K562 (cell line): ENCODE measurements around the gene AUNIP. TPM values are rescaled to one million over a fixed set of nuclear protein-coding genes. Genes with fewer than 3 reads are reported as not detected.
A peak's percentile ranks its signal among the peaks of the same experiment; 100 is the strongest.

Experiments used
- ATAC-seq: fragments of 200-7000 bp; cut with Tn5 transposase; 3 replicates; pipeline ENCODE4 v1.9.1; 2020; ENCODE audit warnings: moderate library complexity
- BruUV-seq: library from RNA; stranded (reverse); fragments of 400-500 nt; replicated peaks from 2 replicates; lab custom pipeline; 2021; lab: Mats Ljungman, UMichigan
- CTCF ChIA-PET: fragments of 300-600 bp; formaldehyde crosslinking; extraction: SDS; loops from one replicate; lab custom pipeline; 2021; ENCODE audit warnings: low intra/inter-chr PET ratio; lab: Yijun Ruan, JAX
- POLR2A ChIA-PET: fragments of 300-600, 350-650 bp; sonication (Branson Sonifier 250); formaldehyde crosslinking; extraction: SDS; loops from one replicate; lab custom pipeline; 2021; ENCODE audit warnings: antibody characterized with exemption, inconsistent platforms; lab: Yijun Ruan, JAX
- DNase-seq, 4 experiments: peaks; one replicate each; pipeline versions ENCODE4 v3.0.0 to v3.0.0-alpha.2; 2011 to 2018; ENCODE audit warnings: low spot score in 3 of 4, mixed read lengths in 3 of 4; ENCODE audit errors: extremely low read depth in 1 of 4
- FAIRE-seq: peaks from 2 replicates; lab custom pipeline; 2011; peaks lifted over from hg19 to GRCh38; lab: Jason Lieb, UNC
- H2AFZ ChIP-seq: 2 replicates; pipeline ENCODE4 v1.6.0; 2011; ENCODE audit warnings: low read depth, low read length, control low read depth, inconsistent platforms
- H3K27ac ChIP-seq: fragments of 200-600 bp; 3 replicates; pipeline ENCODE4 v1.8.0; 2011; ENCODE audit warnings: low read depth, mild to moderate bottlenecking, control low read depth, inconsistent platforms, low read length, moderate library complexity, mixed read lengths; ENCODE audit errors: extremely low read depth
- H3K27me3 ChIP-seq, 2 experiments: fragments of 300-600 bp in 1 of 2; 2 replicates in 1 of 2; 3 replicates in 1 of 2; pipeline versions ENCODE4 v1.6.0 to v1.8.0; 2011; ENCODE audit warnings: inconsistent platforms in 2 of 2, low read length in 2 of 2, mild to moderate bottlenecking in 1 of 2, mixed read lengths in 1 of 2, moderate library complexity in 1 of 2; ENCODE audit not compliant: control insufficient read depth in 2 of 2, insufficient read depth in 2 of 2
- H3K36me3 ChIP-seq: fragments of 300-600 bp; 3 replicates; pipeline ENCODE4 v1.8.0; 2011; ENCODE audit warnings: mild to moderate bottlenecking, low read length, inconsistent platforms; ENCODE audit not compliant: control insufficient read depth, insufficient read depth
- H3K4me1 ChIP-seq, 2 experiments: fragments of 200-600 bp in 1 of 2; replicated peaks in 1 of 2; 2 replicates in 1 of 2; 3 replicates in 1 of 2; pipeline versions ENCODE4 v1.5.1 to v1.8.0; 2011; ENCODE audit warnings: inconsistent platforms in 2 of 2, low read length in 2 of 2, mild to moderate bottlenecking in 1 of 2, mixed read lengths in 1 of 2, moderate library complexity in 1 of 2; ENCODE audit not compliant: control insufficient read depth in 2 of 2, insufficient read depth in 2 of 2
- H3K4me2 ChIP-seq: 2 replicates; pipeline ENCODE4 v1.6.1; 2011; ENCODE audit warnings: low read length, control low read depth, inconsistent platforms, mixed read lengths; ENCODE audit not compliant: insufficient read depth
- H3K4me3 ChIP-seq: fragments of 200-600 bp; sonication (generic), shearing (Covaris generic); 2 replicates; pipeline ENCODE4 v1.5.1; 2016; ENCODE audit warnings: control low read depth, inconsistent platforms
- H3K79me2 ChIP-seq: fragments of 200-600 bp; 3 replicates; pipeline ENCODE4 v1.8.0; 2011; ENCODE audit warnings: low read length, inconsistent platforms; ENCODE audit not compliant: control insufficient read depth, insufficient read depth
- H3K9ac ChIP-seq, 2 experiments: 2 replicates each; pipeline versions ENCODE4 v1.6.0 to v1.6.1; 2011; ENCODE audit warnings: low read depth in 2 of 2, low read length in 2 of 2, control low read depth in 1 of 2, inconsistent platforms in 1 of 2, mild to moderate bottlenecking in 1 of 2, mixed read lengths in 1 of 2; ENCODE audit not compliant: insufficient read depth in 1 of 2
- H3K9me1 ChIP-seq: one replicate; pipeline ENCODE4 v1.6.0; 2011; ENCODE audit warnings: inconsistent platforms, mild to moderate bottlenecking, low read length, moderate library complexity; ENCODE audit not compliant: control insufficient read depth, insufficient read depth
- H3K9me3 ChIP-seq: replicated peaks from 2 replicates; pipeline ENCODE4 v1.5.1; 2011; ENCODE audit warnings: low read depth, low read length, inconsistent platforms; ENCODE audit not compliant: control insufficient read depth, insufficient read depth
- H4K20me1 ChIP-seq: replicated peaks from 2 replicates; pipeline ENCODE4 v1.6.1; 2011; ENCODE audit warnings: low read length, inconsistent platforms, mixed read lengths; ENCODE audit not compliant: control insufficient read depth, insufficient read depth
- ETV5 ChIP-seq: sonication (generic); formaldehyde crosslinking; IDR thresholded peaks from 2 replicates; pipeline ENCODE4 v1.4.0; 2020; ENCODE audit warnings: low read depth, mild to moderate bottlenecking, missing genetic modification reagents
- JUN ChIP-seq, 2 experiments: sonication (generic) in 1 of 2; formaldehyde crosslinking in 1 of 2; IDR thresholded peaks; 2 replicates each; pipeline versions ENCODE4 v1.6.1 to v1.8.0; 2012 to 2022; ENCODE audit warnings: borderline replicate concordance in 2 of 2, mild to moderate bottlenecking in 2 of 2, improper control_type of control experiment in 1 of 2, low read depth in 1 of 2, low read length in 1 of 2, missing genetic modification reagents in 1 of 2
- MIER1 ChIP-seq: fragments of 450-650 bp; IDR thresholded peaks from 2 replicates; pipeline ENCODE4 v1.6.1; 2016; ENCODE audit warnings: antibody characterized with exemption, mild to moderate bottlenecking, low read depth
- NR1H2 ChIP-seq: sonication (generic); formaldehyde crosslinking; IDR thresholded peaks from 2 replicates; pipeline ENCODE4 v1.4.0; 2020; ENCODE audit warnings: mild to moderate bottlenecking, missing genetic modification reagents
- SAP30 ChIP-seq: fragments of 200-600 bp; sonication (generic); IDR thresholded peaks from 2 replicates; pipeline ENCODE4 v1.6.1; 2012; ENCODE audit warnings: borderline replicate concordance, low read depth, mild to moderate bottlenecking, moderate library complexity, low read length, control low read depth, inconsistent platforms; ENCODE audit not compliant: insufficient read depth, poor library complexity, severe bottlenecking
- SIRT6 ChIP-seq: IDR thresholded peaks from one replicate; pipeline ENCODE4 v1.6.1; 2012; ENCODE audit warnings: low read depth, mild to moderate bottlenecking, control low read depth, inconsistent platforms, low read length, moderate library complexity
- ZFP30 ChIP-seq: fragments of 250-450 bp; sonication (Bioruptor Pico); IDR thresholded peaks from 2 replicates; pipeline ENCODE4 v1.8.0; 2022; ENCODE audit warnings: moderate library complexity, mild to moderate bottlenecking, inconsistent platforms, borderline replicate concordance
- ZNF146 ChIP-seq: IDR thresholded peaks from one replicate; pipeline ENCODE4 v1.6.1; 2018; ENCODE audit warnings: missing compliant biosample characterization; ENCODE audit not compliant: unreplicated experiment
- WGBS: fragments of 100-300 bp; shearing (Covaris generic); methylation state at CpG from one replicate; pipeline ENCODE4 v1.1.6; 2016; ENCODE audit warnings: low coverage, mixed read lengths; ENCODE audit not compliant: insufficient coverage; ENCODE audit errors: missing lambda C conversion rate; 5-methylcytosine and 5-hydroxymethylcytosine counted together
- in situ Hi-C: fragments of 300-500 bp; cut with MboI; formaldehyde crosslinking; loops from 4 replicates; pipeline ENCODE4 v1.15.0; 2018; ENCODE audit warnings: inconsistent platforms, mixed read lengths
- intact Hi-C: fragments of 100-400 bp; cut with micrococcal nuclease; formaldehyde crosslinking; loops from 2 replicates; pipeline ENCODE4 v1.14.2; 2022
- polyA plus RNA-seq, 8 experiments: library from polyadenylated mRNA; depleted of rRNA in 4 of 8; stranded (reverse) in 5 of 8; unstranded in 3 of 8; fragments of >200 nt; fragmentation: Nextera tagmentation in 2 of 8; fragmentation: Illumina TruSeq in 1 of 8; extraction: Ambion mirVana in 2 of 8; extraction: Trizol in 1 of 8; gene quantifications; 2 replicates each; pipeline versions ENCODE4 v1.2.1 to v1.2.3, GENCODE V29; 2011 to 2014; ENCODE audit warnings: inconsistent platforms in 1 of 8, missing spikeins in 1 of 8
- total RNA-seq, 7 experiments: library from RNA; depleted of rRNA in 6 of 7; stranded (reverse); fragments of >200 nt in 6 of 7; fragmentation: Illumina TruSeq in 2 of 7; extraction: Trizol in 2 of 7; gene quantifications; 2 replicates each; pipeline versions ENCODE4 v1.2.1 to v1.2.3, GENCODE V29; 2011 to 2021; ENCODE audit warnings: low replicate concordance in 1 of 7
- TF ChIP-seq, protein P1 (sequence below), 2 experiments: fragments of 450-650 bp in 1 of 2; sonication (generic) in 1 of 2; formaldehyde crosslinking in 1 of 2; IDR thresholded peaks; 2 replicates each; pipeline versions ENCODE4 v1.7.1 to v1.9.0; 2016 to 2022; ENCODE audit warnings: inconsistent platforms in 1 of 2, mild to moderate bottlenecking in 1 of 2, missing genetic modification reagents in 1 of 2

AUNIP gene
- total and polyA plus RNA-seq, 9 of the 15 experiments (the other 6 are each of a cell fraction or from before 2014, with no cell fraction given), result 12.1 to 53.8 (median 47.1) TPM

DNA sequence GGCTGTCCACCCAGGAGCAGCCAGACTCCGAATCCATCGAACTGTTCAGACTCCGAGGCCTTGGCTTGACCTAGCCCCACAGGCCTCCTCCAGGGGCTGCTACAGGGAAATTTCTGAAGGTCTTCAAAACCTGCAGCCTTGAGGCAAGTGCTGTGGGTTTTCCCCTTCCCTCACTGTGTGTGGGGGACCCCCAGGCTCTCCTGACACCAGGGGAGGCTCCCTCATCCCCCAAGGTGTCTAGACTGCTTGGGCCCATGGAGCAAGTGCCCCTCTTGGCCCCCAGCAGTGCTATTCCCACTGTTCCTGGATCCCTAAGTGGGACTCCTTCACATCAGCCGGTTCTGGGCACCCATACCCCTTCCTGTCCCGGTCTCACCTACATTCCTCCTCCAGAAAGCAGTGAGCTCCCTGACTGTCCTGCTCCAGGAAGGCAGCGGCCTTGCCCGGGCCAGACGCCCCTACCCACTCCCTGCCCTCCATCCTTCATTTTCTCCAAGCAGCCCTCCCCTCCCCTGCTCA is 15.4 kb upstream of the AUNIP start:
- POLR2A ChIA-PET, result interaction anchor here (1.0 to 2.2 kb wide), 8 partner anchors 12 to 152 kb away, joined by 3 to 6 read pairs (median 4); partner anchors contain the start of gene PAFAH2
- peak in 1 of 4 experiments; percentile 27 for DNase-seq
- Histone ChIP-seq H3K27me3 (no peaks in the 10 kb centered on the region), H2AFZ (peak overlapping the region; percentile 88), H3K9me1 (no peaks in the 10 kb centered on the region), H3K4me1 (peaks cover 51 to 54% of the 10 kb centered on the region in 2 experiments), H3K9me3 (no peaks in the 10 kb centered on the region), H3K9ac (peak overlapping the region; percentile 63 to 92), H3K4me2 (peak overlapping the region; percentile 81), H3K36me3 (no peaks in the 10 kb centered on the region), H3K79me2 (peaks cover 10% of the 10 kb centered on the region; the same call in 2 of the 3 replicates), H3K4me3 (peak overlapping the region; percentile 51), H3K27ac (peak overlapping the region; percentile 77), H4K20me1 (no peaks in the 10 kb centered on the region)
- no peak for ATAC-seq
- in situ Hi-C loops, result no loop called here
- WGBS, result 40% methylated on average over 8 of the region's 8 CpGs
- CTCF ChIA-PET, result no interaction called here
- intact Hi-C loops, result no loop called here
- FAIRE-seq, result no peak
- TSS peak; percentile 39 for BruUV-seq
- TF ChIP-seq, protein P1, sequence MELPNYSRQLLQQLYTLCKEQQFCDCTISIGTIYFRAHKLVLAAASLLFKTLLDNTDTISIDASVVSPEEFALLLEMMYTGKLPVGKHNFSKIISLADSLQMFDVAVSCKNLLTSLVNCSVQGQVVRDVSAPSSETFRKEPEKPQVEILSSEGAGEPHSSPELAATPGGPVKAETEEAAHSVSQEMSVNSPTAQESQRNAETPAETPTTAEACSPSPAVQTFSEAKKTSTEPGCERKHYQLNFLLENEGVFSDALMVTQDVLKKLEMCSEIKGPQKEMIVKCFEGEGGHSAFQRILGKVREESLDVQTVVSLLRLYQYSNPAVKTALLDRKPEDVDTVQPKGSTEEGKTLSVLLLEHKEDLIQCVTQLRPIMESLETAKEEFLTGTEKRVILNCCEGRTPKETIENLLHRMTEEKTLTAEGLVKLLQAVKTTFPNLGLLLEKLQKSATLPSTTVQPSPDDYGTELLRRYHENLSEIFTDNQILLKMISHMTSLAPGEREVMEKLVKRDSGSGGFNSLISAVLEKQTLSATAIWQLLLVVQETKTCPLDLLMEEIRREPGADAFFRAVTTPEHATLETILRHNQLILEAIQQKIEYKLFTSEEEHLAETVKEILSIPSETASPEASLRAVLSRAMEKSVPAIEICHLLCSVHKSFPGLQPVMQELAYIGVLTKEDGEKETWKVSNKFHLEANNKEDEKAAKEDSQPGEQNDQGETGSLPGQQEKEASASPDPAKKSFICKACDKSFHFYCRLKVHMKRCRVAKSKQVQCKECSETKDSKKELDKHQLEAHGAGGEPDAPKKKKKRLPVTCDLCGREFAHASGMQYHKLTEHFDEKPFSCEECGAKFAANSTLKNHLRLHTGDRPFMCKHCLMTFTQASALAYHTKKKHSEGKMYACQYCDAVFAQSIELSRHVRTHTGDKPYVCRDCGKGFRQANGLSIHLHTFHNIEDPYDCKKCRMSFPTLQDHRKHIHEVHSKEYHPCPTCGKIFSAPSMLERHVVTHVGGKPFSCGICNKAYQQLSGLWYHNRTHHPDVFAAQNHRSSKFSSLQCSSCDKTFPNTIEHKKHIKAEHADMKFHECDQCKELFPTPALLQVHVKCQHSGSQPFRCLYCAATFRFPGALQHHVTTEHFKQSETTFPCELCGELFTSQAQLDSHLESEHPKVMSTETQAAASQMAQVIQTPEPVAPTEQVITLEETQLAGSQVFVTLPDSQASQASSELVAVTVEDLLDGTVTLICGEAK (IDR thresholded peaks at IDR 0.05), result peak; percentile 60
- TF ChIP-seq, protein P1 (CRISPR knock-in tag; IDR thresholded peaks at IDR 0.05), result no peak
- TF ChIP-seq JUN (IDR thresholded peaks at IDR 0.05; ENCODE audit: borderline replicate concordance, low read depth, low read length) (no peak), JUN (CRISPR knock-in tag; IDR thresholded peaks at IDR 0.05; ENCODE audit: borderline replicate concordance) (peak; percentile 50; the same call in 1 of the 2 replicates), ZNF146 (peak; percentile 7), SIRT6 (no peak), ZFP30 (CRISPR knock-in tag) (no peak), NR1H2 (CRISPR knock-in tag) (0 out of 2 replicates have a peak, but pooled peaks have one; percentile 62), SAP30 (peak; percentile 14), ETV5 (CRISPR knock-in tag) (0 out of 2 replicates have a peak, but pooled peaks have one; percentile 53), MIER1 (0 out of 2 replicates have a peak, but pooled peaks have one; percentile 52)
